Measurements from ENCODE around the gene APOL1.

DNA sequence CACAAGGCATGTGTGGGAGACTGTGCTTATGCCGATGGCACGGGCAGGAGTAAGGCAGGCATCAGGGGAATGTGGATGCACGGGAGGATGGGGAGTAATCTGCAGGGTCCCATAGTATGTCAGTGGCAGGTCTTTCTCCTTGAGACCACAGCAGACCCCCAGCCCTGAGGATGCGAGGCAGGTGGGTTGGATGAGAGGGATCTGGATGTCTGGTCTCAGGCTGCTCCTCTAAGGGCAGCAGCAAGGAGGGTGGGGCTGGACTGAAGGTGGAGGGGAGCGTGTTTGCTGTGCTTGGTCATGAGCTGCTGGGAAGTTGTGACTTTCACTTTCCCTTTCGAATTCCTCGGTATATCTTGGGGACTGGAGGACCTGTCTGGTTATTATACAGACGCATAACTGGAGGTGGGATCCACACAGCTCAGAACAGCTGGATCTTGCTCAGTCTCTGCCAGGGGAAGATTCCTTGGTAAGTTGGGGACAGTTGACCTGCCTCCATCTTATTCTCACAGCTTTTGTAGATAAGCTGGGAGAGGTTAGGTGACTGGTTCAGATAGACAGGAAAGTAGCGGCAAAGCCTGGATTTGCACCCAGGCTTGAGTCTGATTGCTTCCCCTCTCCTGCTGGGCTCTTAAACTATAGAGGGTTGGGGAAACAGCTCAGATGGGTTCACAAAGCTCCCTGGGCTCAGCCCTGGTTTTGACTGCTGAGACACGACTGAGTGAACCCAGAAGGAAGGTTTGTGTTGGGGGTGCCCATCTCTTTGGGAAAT, at the start of gene APOL1:
- TF ChIP-seq, protein P1, sequence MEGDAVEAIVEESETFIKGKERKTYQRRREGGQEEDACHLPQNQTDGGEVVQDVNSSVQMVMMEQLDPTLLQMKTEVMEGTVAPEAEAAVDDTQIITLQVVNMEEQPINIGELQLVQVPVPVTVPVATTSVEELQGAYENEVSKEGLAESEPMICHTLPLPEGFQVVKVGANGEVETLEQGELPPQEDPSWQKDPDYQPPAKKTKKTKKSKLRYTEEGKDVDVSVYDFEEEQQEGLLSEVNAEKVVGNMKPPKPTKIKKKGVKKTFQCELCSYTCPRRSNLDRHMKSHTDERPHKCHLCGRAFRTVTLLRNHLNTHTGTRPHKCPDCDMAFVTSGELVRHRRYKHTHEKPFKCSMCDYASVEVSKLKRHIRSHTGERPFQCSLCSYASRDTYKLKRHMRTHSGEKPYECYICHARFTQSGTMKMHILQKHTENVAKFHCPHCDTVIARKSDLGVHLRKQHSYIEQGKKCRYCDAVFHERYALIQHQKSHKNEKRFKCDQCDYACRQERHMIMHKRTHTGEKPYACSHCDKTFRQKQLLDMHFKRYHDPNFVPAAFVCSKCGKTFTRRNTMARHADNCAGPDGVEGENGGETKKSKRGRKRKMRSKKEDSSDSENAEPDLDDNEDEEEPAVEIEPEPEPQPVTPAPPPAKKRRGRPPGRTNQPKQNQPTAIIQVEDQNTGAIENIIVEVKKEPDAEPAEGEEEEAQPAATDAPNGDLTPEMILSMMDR (IDR thresholded peaks at IDR 0.05; ENCODE audit: low read depth, low read length), result no peak
- TF ChIP-seq POLR2A (IDR thresholded peaks at IDR 0.05; ENCODE audit: extremely low read depth, insufficient read length), result no peak
- TF ChIP-seq MYC (IDR thresholded peaks at IDR 0.05; ENCODE audit: low read depth, low read length), result no peak
- TF ChIP-seq, protein P2, sequence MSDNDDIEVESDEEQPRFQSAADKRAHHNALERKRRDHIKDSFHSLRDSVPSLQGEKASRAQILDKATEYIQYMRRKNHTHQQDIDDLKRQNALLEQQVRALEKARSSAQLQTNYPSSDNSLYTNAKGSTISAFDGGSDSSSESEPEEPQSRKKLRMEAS (IDR thresholded peaks at IDR 0.05; ENCODE audit: low read depth, low read length), result no peak

Data from NB4 (cell line).